Stimulated activated naive CD4-positive, alpha-beta T cell treated with Interleukin-2 at 50 U/mL for 16 hours (primary cell): ENCODE data around the gene PIN1.

Experiments used
- DNase-seq: peaks from one replicate; lab custom pipeline; 2025; lab: John Stamatoyannopoulos, UW

The PIN1 gene

GRCh38 chr19:9857076-9857721, 22.1 kb downstream of the PIN1 start:
- DNase-seq, result no peak

DNA sequence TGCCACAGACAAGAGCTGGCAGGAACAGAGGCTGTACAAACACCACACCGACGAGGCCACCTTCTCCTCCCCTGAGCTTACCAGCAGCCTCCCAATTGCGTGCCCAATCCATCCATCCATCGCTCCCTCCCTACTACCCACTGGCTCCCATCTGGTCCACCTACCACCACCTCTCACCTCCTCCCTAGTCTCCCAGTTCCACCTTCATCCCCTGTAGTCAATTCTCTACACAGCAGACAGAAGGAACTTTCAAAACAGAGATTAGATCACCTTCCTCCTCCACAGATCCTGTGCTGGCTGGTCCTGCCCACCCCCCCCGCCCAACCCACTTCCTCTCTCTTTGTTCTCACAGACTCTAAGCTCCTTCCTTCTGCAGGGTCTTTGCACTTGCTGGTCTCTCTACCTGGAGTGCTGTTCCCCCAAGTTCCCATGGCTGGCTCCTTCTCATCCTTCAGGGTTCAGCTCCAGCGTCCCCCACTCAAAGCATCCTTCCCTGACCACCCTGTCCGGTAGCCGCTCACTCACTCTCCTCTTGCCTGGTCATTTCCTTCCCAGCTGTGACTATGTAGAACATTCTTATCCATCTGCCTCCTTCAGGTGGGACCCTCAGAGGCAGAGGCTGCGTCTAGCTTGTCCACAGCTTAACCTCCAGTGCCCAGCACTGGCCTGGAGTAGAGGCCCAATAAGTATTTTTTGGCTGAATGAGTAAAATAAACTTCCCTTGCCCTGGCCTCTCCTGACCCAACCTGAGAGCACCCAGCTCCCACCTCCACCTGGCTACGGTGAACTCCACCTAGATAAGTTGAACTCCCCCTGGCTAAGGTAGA, 23.0 kb downstream of the PIN1 start:
- peak; percentile 30 for DNase-seq

DNA sequence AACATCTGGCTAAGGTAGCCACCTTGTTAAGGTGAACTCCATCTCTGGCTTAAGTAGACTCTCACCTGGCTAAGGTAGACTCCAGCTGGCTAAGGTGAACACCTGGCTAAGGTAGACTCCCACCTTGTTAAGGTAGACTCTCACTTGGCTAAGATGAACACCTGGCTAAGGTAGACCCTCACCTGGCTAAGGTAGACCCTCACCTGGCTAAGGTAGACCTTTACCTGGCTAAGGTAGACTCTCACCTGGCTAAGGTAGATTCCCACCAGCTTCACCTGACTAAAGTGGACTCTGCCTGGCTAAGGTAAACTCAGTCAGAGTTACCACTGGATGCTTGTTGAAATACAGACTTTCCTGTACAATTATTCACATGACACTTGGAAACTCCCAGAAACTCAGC, 23.6 kb downstream of the PIN1 start:
- no peak for DNase-seq

GRCh38 chr19:9860407-9860806, 25.3 kb downstream of the PIN1 start:
- DNase-seq, result no peak

GRCh38 chr19:9861503-9861902, 26.4 kb downstream of the PIN1 start:
- DNase-seq, result no peak

GRCh38 chr19:9862938-9863337, 27.8 kb downstream of the PIN1 start:
- no peak for DNase-seq

DNA sequence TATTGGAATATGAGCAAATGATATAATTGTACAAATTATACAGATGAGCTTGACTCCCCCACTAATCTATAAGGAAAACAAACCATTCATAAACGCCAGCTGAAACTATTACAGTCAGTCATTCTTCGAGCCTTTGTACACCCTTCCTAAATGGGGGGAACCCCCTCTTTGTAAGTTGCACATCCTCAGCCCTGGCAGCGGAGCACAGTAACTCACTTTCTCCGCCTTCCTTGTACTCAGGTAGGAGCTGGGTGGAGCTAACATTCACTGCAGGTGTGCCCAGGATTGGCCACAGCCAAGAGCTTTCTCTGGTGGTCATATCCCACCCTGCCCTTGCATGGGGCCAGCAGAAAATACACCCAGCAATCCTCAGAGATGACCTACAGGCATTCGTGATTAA, 28.6 kb downstream of the PIN1 start:
- DNase-seq, result no peak

DNA sequence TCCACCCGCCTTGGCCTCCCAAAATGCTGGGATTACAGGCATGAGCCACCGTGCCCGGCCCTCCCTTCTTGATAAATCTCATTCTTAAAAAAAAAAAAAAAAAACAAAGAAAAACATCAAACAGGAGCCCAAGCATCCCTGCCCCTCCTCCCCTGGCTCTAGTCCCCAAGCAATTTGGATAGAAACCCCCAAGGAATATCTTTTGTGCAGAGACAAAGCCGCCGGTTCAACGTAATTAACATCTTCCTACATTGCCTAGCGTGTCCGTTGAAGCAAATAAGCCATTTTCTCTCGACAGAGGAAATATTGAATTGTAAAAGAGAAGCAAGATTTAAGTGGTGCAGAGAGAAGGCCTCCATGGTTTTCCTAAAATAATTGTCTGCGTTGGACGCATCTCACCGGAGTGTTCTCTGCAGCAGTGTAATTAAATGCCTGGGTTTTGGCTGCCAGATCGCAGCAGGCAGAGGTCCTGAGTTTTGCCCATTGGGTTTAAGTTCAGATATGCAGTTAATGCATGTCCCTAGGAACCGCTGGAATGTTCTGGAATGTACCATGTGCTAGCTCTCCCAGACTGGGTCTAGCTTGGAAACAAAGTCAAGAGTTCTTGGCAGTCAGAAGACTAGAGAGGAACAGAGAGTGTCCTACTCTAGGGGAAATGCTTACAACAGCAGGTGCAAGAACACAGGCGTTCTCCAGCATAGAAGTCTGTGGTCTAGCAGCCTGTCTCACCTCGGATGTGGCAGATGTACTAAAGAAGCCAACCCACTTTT, 30.8 kb downstream of the PIN1 start:
- DNase-seq, result no peak

- DNase-seq, result no peak
These were observed 34.0 kb downstream of the PIN1 start for GRCh38 chr19:9868983-9869617.

DNA sequence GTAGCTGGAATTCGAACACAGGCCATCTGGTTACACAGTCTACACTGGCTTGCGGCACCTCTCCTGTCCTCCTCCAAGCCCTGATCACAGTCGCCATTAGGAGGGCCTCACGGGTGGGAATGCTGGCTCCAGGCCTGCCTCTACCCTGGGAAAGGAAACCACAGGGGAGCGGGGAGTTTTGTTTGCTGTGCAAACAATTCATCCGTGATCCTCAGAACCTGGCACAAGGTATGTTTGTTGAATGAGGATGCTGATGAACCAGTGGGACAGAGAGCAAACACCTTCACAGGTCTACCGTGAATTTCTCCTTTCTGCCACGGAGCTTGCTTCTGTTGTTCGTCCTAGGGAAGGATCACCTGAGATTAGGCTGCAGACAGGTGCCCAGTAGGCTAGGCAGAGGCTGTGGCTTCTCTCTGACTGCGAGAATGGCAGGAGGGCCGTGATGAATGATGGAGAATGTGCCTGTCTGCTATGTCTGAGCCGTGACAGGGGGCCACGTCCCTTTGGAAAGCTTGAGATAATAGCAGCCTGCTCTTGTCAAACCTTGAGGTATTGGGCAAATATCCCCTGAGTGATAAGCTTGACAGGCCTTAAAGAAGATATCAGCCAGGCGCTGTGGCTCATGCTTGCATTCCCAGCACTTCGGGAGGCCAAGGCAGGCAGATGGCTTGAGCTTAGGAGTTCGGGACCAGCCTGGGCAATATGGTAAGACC, 36.7 kb downstream of the PIN1 start:
- no peak for DNase-seq

- no peak for DNase-seq
These were observed 37.6 kb downstream of the PIN1 start for GRCh38 chr19:9872618-9873242.

DNA sequence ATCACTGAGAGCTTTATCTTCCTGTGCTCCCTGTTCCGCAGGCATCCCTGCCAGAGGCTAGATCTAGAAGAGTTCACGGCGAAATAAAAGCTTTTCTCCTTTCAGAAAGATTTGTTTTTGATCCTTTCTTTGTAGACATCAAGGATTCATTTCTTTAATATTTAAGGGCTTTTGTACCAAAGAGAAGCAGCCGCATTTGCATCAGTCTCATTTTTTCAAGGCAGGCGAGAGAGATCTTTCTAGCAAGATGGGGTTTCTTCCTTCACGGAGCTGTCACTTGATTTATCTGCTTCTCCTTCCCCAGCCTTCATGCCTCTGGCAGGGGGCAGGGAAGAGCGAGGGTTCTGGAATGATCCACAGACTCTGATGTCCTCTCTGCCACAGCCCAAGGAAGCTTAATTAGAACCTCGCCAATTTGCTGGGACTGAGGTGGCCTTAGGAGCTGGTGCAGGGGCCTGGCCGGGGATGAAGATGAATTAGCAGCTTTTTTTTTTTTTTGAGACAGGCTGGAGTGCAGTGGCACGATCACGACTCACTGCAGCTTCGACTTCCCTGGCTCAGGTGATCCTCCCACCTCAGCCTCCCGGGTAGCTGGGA, 40.0 kb downstream of the PIN1 start:
- DNase-seq, result no peak

DNA sequence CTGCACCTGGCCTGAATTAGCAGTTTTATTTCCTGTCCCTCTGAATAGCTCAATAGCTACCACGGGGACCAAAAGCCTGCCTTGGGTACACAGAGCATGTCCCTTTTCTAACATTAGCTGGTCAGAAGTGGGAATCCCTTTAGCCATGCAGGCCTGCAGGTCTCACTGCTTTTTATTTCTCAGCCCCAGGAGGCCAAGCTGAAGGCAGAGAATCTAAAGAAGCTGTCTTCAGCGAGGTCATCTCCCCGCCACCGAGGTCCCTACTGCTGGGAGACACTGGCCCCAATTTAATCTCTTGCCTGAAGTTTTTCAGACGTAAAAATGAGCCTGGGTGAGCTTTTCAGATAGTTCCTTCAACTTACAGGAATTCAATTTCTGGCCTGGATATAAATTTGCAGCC, 40.7 kb downstream of the PIN1 start:
- DNase-seq, result no peak

- DNase-seq, result no peak
These were observed 42.8 kb downstream of the PIN1 start for GRCh38 chr19:9877780-9878510.

GRCh38 chr19:9878511-9879196, 43.5 kb downstream of the PIN1 start:
- DNase-seq, result no peak

DNA sequence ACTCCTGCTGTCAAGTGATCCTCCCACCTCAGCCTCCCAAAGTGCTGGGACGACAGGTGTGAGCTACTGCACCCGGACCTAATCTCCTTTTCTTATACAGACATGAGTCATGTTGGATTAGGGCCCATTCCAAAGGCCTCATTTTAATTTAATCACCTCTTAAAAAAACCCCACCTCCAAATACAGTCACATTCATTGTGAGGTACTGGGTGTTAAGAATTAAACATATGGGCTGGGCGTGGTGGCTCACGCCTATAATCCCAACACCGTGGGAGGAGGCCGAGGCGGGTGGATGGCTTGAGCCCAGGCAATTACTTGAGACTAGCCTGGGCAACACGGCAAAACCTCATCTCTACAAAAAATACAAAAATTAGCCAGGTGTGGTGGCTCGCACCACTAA, 46.6 kb downstream of the PIN1 start:
- no peak for DNase-seq

- DNase-seq, result no peak
These were observed 48.2 kb downstream of the PIN1 start for GRCh38 chr19:9883231-9883758.

DNA sequence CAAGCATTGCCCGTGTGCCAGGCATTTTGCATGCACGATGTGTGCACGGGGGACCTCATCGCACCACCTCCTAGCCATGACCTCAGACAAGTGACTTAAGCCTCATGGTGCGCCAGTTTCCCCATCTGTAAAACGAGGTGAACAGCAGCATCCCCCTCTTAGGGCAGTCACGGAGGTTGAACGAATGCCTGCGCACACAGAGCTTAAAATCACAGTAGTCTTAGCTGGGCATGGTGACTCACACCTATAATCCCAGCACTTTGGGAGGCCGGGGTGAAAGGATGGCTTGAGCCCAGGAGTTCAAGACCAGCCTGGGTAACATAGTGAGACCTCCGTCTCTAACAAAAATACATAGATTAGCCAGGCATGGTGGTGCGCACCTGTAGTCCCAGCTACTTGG, 48.6 kb downstream of the PIN1 start:
- DNase-seq, result no peak

GRCh38 chr19:9885077-9885552, 50.0 kb downstream of the PIN1 start:
- no peak for DNase-seq
